ENCODE data around the gene OR2T2. TPM values are rescaled to one million over a fixed set of nuclear protein-coding genes. Genes with fewer than 3 reads are reported as not detected.
"Not testable (repeated sequence)": the region's sequence is repeated elsewhere in the genome, so short reads cannot be mapped to it uniquely, and the experiment has no call there.

The OR2T2 gene
- total RNA-seq, 1 experiment from 2014 or later, result not detected

DNA sequence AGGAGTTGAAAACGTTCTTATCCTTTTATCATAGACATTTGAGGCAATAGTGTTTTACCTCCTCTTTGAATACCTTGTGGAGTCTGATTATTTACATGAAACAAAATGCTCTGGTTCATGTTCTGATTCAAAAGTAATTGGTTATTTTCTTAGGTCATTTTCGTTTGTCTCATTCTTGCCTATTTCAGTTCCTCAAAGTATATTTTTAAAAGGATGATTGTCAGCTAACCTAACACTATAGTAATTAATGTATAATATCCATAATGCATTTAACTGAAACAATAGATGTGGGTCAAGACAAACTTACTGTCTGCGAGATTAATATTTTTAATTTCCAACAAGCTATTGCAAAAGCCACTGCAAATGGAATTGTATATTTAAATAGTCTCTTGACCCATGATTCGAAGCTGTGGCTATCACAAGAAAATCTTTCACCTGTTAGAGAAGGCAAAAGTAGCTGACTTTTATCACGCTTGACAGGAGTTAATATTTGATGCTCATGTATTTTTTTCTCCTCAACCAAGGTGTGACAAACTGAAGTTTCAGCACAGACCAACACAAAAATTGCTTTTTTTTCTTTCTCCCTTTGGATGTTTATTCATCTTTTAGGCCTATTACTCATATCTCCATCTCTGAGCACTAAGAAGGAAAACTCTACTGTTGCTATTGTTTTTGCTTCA lies 5.2 kb downstream of the OR2T2 start:
- DNase-seq (ENCODE audit: low read depth), result not testable (repeated sequence)

DNA sequence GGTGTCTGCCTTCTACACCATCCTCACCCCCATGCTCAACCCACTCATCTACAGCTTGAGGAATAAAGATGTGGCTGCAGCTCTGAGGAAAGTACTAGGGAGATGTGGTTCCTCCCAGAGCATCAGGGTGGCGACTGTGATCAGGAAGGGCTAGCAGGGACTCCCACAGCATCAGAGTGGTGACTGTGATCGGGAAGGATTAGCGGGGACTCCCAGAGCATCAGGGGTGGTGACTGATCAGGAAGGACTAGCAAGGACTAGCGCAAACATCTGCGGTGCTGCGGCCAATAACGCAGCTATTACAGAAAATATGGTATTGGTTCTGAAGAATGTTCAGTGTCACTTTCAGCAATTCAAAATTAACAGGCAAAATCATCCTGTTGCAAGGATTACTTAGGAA lies 8.2 kb downstream of the OR2T2 start:
- DNase-seq (ENCODE audit: low read depth), result not testable (repeated sequence)

GRCh38 chr1:248455045-248455444 lies 9.6 kb downstream of the OR2T2 start:
- not testable (repeated sequence) for DNase-seq (ENCODE audit: low read depth)

DNA sequence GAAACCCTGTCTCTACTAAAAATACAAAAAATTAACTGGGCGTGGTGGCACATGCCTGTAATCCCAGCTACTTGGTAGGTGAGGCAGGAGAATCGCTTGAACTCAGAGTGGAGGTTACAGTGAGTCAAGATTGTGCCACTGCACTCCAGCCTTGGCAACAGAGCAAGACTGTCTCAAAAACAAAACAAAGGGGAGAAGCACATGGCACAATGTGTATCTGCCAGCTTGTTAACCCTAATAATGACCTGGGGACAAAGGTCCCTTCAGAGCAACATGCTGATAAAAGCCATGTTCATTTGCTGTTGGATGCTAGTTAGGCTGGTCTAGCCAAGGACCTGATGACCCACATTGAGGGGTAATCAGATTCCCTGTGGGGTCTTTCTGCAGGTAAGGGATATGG lies 11.2 kb downstream of the OR2T2 start:
- not testable (repeated sequence) for DNase-seq (ENCODE audit: low read depth)

- DNase-seq (ENCODE audit: low read depth), result not testable (repeated sequence)
Measured at GRCh38 chr1:248459117-248459516, 13.7 kb downstream of the OR2T2 start.

DNA sequence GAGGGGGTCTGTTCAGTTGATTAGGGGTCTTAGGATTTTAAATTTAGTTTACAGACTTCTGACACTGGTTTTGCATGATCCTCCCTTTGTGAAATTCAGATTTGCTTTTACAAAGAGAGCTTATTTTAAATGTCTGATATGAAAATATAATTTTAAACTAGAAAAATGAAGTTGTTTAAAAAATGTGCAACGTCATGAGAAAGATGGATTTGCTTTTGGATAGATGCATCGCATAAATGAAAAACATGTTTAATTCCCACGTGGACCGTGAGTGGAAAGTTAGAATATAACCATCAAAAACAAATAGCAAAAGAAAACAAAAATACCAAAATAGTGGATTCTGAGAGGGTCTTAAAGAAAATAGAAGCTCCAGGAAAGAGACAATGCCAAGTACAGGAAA lies 25.7 kb downstream of the OR2T2 start:
- DNase-seq (ENCODE audit: low read depth), result no peak

DNA sequence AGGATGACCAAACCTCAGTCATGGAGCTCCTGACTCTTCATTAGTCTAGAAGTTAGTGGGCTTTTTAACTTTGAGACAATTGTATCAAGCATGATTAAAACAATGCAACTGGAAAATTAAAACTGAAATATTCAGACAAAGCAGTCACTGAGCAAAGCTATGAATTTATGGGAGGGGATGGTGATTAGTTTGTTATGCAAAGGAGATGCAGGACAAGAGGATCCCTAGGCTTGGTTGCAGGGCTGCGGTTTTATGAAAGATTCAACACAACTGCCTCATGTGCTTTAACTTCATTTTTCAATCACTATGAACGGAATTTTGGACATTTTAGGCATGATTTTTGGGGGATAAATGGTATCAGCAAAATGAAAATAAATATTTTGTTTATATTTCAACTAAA lies 26.7 kb downstream of the OR2T2 start:
- DNase-seq (ENCODE audit: low read depth), result not testable (repeated sequence)

GRCh38 chr1:248473051-248473450 lies 27.6 kb downstream of the OR2T2 start, which contains the start of gene OR2T3:
OR2T3 (plus strand) TSS chr1:248473351; CDS start chr1:248473351, 0 bp downstream.
- not testable (repeated sequence) for DNase-seq (ENCODE audit: low read depth)

DNA sequence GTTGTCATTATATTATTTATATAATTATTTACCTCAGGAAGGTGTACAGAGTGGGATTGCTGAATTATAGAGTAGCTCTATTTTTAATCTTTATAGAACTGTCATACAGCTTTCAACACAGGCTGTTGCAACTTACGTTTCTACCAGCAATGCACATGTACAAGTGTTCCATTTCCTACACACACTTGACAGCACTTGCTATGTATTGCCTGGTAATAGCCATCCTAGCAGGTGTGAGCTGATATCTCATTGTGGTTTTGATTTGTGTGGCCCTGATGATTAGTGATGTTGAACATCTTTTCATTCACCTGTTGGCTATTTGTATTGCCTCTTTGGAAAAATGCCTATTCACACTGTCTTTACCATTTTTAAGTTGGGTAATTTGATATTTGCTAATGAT lies 30.2 kb downstream of the OR2T2 start:
- DNase-seq (ENCODE audit: low read depth), result not testable (repeated sequence)

DNA sequence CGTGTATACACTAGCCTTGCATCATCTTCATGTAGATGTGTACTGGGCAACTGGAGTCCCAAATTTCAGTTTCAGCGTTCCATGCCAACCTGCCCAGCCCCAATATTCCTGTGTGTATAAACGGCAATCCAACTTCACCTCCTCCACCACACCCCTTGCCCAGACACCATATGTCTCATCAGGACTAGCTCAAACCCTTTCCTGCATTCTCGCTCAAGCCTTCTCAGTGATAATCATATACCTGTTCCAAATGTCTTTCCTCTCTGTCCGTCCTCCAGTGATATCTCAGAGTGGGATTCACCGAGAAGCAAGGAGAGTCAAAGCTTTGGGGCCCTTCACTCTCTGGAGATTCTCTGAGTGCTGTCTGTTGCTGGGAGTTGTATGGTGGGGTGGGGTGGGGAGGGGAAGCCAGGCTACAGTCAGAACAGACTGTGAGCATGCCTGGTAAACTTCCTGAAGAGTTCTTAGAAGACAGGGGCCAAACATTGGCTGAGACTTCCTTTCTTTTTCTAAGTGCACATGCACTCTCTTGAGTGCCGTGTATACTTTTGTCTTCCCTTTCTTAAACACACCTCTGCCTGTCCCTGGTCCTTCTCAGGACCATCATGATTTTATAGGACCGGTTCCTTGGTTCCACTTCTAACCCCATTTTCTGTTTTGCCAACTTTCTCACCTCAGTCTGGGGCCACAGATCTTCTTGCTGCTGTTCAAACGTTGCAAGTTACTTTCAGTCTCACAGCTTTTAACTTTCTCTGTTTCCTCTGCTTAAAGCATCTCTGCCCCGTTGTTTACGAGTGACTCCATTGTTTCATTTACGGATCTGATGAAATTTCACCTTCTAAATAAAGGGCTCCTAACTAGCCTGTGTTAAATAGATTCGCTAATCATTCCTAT lies 36.5 kb downstream of the OR2T2 start:
- not testable (repeated sequence) for DNase-seq (ENCODE audit: low read depth)

- not testable (repeated sequence) for DNase-seq (ENCODE audit: low read depth)
Measured at GRCh38 chr1:248488289-248488688, 42.9 kb downstream of the OR2T2 start, which contains the start of gene OR2T5. OR2T5 (plus strand) TSS chr1:248488589; CDS start chr1:248488589, 0 bp downstream.

- DNase-seq (ENCODE audit: low read depth), result not testable (repeated sequence)
Measured at GRCh38 chr1:248496661-248497060, 51.2 kb downstream of the OR2T2 start.

DNA sequence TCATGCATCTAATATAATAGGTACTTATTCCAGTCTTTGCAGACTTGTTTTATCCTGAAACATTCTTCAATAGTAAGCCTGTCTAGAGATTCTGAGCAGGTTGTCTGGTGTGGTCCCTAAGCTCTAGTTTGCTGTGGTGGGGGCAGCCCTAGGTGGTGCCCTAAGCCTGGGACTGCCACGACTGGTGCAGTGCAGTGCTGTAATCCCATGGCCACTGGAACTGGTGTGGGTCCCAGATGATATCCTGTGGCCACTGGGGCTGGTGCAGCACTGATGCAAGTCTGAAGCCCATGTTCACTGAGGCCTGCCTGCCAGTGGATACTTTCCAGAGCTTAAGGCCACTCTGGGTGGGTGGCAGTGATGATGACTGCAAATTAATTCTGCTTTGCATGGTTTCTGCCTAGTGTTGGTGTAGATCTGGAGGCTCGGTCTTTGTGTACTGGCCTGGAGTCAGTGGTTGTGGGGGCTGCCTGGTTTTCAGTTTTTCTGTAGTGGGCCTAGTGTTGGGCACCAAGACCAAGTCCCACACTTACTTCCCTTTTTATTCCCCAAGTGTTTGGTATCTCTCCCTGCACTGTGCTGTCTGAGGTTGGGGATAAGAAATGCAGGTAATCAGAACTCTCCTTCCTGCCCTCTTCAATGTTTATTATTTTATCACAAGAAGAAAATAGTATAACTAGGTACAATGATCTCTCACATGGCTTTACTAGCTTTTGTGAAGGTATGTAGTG lies 55.0 kb downstream of the OR2T2 start:
- not testable (repeated sequence) for DNase-seq (ENCODE audit: low read depth)

Other genes starting within 250 kb of the OR2T2 start
- gene OR2M3, start 248.4 kb upstream of the OR2T2 start, total RNA-seq (2014; rRNA removed), result not detected in 2 replicates
- not detected in 2 replicates for gene OR2M4, start 214.2 kb upstream of the OR2T2 start, total RNA-seq (2014; rRNA removed)
- gene OR2T33, start 167.7 kb upstream of the OR2T2 start, total RNA-seq (2014; rRNA removed), result not detected in 2 replicates
- not detected in 2 replicates for gene OR2T12, start 142.2 kb upstream of the OR2T2 start, total RNA-seq (2014; rRNA removed)
- gene OR2M7, start 121.1 kb upstream of the OR2T2 start, total RNA-seq (2014; rRNA removed), result not detected in 2 replicates
- not detected in 2 replicates for gene OR14C36, start 96.9 kb upstream of the OR2T2 start, total RNA-seq (2014; rRNA removed)
- not detected in 2 replicates for gene OR2T4, start 84.0 kb upstream of the OR2T2 start, total RNA-seq (2014; rRNA removed)
- not detected in 2 replicates for gene OR2T6, start 69.9 kb upstream of the OR2T2 start, total RNA-seq (2014; rRNA removed)
- not detected in 2 replicates for gene OR2T1, start 42.6 kb upstream of the OR2T2 start, total RNA-seq (2014; rRNA removed)
- not detected in 2 replicates for gene OR2T3, start 27.7 kb downstream of the OR2T2 start, total RNA-seq (2014; rRNA removed)
- not detected in 2 replicates for gene OR2T5, start 43.0 kb downstream of the OR2T2 start, total RNA-seq (2014; rRNA removed)
- gene OR2G6, start 62.4 kb downstream of the OR2T2 start, total RNA-seq (2014; rRNA removed), result not detected in 2 replicates
- not detected in 2 replicates for gene OR2T29, start 117.1 kb downstream of the OR2T2 start, total RNA-seq (2014; rRNA removed)
- not detected in 2 replicates for gene OR2T34, start 129.1 kb downstream of the OR2T2 start, total RNA-seq (2014; rRNA removed)
- not detected in 2 replicates for gene OR2T10, start 152.1 kb downstream of the OR2T2 start, total RNA-seq (2014; rRNA removed)
- not detected in 2 replicates for gene OR2T11, start 189.5 kb downstream of the OR2T2 start, total RNA-seq (2014; rRNA removed)
- not detected in 2 replicates for gene OR2T35, start 199.6 kb downstream of the OR2T2 start, total RNA-seq (2014; rRNA removed)
- gene OR2T27, start 209.9 kb downstream of the OR2T2 start, total RNA-seq (2014; rRNA removed), result not detected in 2 replicates

Measured in LHCN-M2 (cell line).